Hematopoietic multipotent progenitor cell treated with erythropoietin and hydrocortisone succinate and interleukin-3 and kit ligand, for 17 days (in vitro differentiated cells): Measurements from ENCODE around the gene SNAPC4.

ENCODE experiments used
- DNase-seq: peaks from one replicate; pipeline ENCODE4 v3.0.0-alpha.2; 2015; ENCODE audit warnings: low spot score

Gene SNAPC4, protein sequence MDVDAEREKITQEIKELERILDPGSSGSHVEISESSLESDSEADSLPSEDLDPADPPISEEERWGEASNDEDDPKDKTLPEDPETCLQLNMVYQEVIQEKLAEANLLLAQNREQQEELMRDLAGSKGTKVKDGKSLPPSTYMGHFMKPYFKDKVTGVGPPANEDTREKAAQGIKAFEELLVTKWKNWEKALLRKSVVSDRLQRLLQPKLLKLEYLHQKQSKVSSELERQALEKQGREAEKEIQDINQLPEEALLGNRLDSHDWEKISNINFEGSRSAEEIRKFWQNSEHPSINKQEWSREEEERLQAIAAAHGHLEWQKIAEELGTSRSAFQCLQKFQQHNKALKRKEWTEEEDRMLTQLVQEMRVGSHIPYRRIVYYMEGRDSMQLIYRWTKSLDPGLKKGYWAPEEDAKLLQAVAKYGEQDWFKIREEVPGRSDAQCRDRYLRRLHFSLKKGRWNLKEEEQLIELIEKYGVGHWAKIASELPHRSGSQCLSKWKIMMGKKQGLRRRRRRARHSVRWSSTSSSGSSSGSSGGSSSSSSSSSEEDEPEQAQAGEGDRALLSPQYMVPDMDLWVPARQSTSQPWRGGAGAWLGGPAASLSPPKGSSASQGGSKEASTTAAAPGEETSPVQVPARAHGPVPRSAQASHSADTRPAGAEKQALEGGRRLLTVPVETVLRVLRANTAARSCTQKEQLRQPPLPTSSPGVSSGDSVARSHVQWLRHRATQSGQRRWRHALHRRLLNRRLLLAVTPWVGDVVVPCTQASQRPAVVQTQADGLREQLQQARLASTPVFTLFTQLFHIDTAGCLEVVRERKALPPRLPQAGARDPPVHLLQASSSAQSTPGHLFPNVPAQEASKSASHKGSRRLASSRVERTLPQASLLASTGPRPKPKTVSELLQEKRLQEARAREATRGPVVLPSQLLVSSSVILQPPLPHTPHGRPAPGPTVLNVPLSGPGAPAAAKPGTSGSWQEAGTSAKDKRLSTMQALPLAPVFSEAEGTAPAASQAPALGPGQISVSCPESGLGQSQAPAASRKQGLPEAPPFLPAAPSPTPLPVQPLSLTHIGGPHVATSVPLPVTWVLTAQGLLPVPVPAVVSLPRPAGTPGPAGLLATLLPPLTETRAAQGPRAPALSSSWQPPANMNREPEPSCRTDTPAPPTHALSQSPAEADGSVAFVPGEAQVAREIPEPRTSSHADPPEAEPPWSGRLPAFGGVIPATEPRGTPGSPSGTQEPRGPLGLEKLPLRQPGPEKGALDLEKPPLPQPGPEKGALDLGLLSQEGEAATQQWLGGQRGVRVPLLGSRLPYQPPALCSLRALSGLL (N-terminal part only)

DNA sequence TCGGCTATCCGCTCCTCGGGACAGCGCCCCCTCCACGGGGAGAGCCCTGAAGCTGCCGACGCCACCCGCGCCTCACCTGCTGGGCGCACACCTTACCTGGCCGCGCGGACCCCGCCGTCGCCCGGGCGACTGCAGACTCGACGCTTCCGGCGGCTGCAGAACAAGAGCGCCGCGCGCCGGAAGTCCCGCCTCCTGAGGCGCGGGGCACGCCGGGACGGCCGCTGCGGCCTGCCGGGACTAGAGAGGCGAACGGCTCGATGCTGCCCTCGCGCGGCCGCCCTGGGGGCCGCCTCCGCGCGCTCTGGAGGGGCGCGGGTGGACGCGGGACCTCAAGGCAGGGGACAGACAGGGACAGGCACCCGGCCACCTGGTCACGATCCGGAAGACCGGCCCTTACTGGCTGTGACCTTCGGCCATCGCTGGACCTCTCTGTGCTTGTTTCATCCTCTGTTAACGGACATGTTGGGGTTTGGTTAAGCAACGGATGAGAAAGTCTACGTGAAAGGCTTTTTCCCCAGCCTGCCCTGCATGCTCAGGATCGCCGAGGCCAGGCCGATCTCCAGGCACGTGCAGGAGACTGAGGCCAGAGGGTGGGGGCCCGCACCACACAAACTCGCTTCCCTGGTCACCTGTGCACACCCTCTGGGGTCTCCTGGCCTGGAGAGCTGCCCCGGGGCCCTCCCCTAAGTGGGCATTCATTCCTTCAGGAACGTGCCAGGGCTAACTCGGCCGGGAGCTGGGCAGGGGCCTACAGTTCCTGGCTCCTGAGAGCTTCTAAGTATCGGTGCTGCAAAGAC, at the start of gene SNAPC4:
TSS of gene SNAPC4 (minus strand) at position 133 of the 797 bp plus-strand sequence. CDS start 1,742 bp downstream, outside the sequence.
- DNase-seq = peak; percentile 92

DNA sequence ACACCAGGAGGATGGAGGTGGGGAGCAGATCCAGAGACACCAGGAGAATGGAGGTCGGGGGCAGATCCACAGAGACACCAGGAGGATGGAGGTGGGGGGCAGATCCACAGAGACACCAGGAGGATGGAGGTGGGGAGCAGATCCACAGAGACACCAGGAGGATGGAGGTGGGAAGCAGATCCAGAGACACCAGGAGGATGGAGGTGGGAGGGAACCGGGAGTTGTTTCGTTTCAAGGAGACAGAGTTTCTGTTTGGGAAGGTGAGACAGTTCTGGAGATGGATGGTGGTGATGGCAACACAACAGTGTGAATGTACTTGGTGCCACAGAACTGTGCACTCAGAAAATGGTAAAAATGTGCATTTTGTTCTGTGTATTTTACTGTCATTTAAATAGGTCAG, 48.7 kb upstream of the SNAPC4 start:
- no peak for DNase-seq

DNA sequence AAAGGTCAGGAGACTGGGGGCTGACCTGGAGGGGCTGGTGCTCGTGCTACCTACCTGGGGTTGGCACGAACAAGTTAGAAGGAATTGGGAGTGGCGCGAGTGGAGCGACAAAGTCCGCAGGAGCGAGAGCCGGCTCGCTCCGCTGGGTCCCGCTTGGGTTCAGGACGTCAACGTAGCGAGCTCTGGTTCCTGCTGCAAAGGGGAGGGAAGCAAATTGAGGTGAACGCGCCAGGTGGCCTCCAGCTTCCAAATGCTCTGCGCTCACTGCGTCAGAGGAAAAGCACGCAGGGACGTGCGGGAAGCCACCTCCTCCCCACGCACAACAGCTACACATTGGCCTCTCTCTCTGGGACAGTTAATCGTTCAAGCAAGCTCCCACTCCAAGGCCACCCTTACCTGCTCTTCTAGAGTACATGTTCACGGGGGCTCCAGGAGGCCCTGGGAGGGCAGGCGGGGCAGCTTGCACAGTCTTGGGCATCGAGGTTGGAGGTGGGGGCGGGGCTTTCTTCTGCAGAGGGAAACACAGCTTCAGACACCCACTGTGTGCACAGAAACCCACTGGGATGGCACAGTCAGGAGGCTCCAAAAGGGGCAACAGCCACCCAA, 47.3 kb upstream of the SNAPC4 start:
- no peak for DNase-seq

DNA sequence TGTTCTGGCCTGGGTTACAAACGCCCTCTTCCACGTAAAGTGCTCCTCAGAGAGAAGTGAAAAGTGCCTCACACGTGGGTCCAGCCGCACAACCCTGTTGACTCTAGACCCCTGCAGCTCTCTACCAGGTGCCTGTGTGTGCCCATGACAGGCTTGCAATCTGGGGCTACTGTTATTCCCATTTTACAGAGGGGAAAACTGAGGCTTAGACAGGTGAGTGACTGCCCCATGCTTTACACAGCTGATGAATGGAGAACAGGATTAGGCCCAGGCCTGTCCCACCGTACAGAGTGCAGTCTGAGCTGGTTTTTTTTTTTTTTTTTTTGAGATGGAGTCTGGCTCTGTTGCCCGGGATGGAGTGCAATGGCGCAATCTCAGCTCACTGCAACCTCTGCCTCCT, 45.8 kb upstream of the SNAPC4 start:
- DNase-seq = no peak

DNA sequence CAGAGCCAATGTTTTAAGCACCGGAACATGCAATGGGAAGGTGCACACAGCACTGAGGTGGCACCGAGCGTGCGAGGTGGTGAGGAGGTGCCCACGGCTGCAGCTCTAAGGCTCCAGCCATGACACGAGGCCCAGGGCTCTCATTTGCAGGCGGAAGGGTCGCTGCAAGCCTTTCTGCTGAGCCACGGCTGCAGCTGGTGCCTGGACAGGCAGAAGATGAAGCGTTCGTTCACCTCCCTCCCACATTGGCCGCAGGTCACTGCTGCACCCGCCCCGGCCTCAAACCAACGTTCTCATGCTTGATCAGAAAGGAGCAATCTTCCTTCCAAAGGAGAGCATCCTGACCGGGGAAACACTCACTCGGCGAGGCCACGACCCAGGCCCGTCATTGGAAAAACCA, 44.1 kb upstream of the SNAPC4 start:
- DNase-seq = no peak

DNA sequence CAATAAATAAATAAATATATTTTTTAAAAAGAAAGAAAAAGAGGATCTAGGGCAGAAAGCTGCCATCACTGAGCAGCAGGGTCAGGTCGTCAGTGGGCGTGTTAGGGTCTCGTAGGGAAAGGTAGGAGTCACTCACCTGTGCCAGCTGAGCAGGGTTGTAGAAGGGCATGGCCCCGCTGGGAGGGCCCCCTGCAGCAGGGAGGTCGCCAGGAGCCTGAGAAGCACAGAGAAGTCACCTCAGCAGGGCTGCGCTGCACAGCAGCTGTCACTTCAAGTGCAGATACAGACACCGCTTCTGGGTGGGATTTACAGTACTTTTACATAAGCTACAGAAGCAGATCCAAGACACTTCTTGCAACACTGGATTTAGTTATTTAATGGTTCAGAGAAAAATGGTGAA, 43.7 kb upstream of the SNAPC4 start:
- DNase-seq = no peak

DNA sequence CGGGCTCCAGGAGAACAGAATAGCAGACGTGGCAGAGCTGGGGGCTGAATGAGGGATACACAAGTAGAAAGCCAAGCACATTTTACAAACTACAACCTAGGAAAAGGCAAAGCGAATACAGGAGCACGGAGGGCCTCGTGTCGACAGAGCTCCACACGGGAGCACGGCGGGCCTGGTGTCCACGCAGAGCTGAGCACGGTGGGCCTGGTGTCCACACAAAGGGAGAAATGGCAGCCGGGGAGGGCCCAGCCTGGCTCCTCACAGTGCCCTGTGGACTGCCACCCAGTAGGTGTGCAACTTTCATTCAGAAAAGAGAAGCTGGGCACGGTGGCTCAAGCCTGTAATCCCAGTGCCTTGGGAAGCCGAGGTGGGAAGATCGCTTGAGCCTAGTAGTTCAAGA, 43.1 kb upstream of the SNAPC4 start:
- DNase-seq = no peak

DNA sequence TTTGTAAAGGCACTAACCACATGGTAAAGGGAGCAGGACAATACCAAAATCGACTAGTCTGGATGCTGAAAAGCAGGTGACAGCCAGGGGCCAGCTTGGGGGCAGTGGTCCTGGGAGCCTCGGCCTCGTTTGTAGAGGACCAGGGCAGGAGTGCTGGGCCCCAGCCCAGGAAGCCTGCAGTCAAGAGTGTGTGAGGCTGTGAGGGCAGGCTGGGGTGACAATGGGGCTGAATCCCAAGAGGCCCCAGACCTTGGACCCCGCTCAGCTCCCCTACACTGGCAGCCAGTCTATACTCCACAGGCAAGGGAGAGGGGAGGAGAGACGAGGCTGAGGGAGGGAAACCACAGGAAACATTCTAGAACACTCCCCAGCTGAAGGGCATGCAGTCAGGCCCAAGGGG, 42.3 kb upstream of the SNAPC4 start:
- no peak for DNase-seq

DNA sequence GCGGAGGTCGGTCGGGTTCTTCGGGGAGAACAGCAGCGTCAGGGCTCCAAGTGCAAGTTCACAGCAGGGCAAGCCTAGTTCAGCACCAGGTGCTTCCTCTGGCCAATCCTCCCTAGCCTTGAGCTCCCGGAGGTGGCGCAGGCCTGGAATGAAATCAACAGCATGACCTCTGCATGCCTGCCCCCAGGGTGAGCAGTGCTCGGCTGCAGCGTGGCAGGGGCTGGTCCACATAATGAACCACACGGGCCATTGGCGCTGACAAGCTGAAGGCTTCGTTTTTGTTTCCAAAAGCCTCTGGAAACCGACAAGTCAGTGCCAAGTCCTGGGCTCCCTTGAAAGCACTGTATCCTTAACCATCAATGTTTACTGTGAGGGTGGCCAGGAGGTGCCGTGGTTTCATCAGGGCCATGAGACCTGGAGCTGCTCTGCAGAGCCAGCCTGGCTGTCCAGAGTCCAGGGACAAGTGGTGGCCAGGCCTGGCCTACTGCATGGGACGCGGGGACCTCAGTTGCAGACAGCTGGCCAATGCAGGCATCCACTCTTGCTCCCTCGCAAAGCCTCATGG, 41.8 kb upstream of the SNAPC4 start:
- no peak for DNase-seq

DNA sequence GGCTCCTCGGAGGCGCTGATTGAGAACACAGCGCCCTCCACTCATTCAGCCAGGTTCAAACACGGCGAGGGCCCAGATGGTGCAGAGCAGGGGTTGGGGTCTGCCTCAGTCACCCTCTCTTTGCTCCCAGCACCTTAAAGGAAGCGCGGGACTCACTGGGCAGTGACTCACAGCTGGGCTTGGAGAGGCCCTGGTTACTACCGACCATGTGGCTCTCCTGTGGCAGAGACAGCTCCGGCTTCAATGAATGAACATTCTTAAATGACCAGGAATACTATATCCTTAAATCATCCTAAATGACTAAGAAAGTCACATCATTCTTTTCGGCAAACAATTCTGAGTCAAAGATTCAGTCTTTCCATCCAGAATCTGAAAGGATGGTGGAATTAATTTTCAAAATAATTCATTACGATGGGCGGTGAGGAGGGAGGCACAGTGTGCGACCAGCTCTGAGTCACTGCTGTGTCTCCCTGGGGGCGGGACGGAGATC, 41.3 kb upstream of the SNAPC4 start:
- no peak for DNase-seq

DNA sequence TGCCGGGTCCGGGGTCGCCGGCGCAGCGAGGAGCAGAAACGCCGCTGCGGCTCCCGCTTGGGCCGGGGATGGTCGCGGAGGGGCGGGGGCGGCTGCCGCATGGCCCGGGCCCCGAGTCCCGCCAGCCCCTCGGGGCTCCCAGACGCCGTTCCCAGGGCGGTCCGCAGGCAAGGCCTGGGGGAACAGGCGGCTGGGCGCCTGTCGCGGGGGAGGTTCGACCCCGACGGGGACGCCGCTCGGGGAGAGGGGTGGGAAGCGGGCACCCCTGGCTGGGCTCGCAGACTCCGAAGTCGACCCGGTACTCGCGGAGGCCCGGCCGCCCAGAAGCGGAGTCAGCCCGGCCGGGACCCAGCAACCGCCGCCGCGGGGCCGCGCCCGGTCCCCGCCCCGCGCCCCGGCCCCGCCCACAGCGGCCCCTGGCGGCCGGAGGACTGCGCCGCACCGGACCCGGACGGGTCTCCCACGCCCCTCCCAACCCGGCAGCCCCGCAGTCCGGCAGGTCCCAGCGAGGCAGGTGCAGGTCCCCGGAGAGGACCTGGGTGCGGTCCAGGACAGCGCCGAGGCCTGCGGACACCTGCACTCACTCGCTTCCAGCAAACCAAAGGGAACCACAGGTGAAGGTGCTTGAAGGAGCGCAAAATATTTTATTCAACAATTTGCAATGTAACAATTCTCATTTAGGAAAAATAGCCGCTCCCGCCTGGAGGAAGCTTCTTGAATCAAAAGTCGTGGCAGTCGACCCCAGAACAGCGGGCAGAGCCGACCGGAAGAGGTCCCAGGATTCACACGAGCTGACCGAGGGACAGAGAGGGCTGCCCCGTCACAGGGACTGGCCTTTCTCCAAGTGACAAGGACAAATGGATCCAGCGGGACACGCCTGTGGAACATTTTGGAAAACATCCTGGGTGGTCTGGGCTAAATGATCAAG, 39.8 kb upstream of the SNAPC4 start, which contains the start of gene INPP5E:
TSS of gene INPP5E (minus strand) at position 365 of the 928 bp plus-strand sequence. CDS start 426 bp downstream, outside the sequence.
- DNase-seq = peak; percentile 80

DNA sequence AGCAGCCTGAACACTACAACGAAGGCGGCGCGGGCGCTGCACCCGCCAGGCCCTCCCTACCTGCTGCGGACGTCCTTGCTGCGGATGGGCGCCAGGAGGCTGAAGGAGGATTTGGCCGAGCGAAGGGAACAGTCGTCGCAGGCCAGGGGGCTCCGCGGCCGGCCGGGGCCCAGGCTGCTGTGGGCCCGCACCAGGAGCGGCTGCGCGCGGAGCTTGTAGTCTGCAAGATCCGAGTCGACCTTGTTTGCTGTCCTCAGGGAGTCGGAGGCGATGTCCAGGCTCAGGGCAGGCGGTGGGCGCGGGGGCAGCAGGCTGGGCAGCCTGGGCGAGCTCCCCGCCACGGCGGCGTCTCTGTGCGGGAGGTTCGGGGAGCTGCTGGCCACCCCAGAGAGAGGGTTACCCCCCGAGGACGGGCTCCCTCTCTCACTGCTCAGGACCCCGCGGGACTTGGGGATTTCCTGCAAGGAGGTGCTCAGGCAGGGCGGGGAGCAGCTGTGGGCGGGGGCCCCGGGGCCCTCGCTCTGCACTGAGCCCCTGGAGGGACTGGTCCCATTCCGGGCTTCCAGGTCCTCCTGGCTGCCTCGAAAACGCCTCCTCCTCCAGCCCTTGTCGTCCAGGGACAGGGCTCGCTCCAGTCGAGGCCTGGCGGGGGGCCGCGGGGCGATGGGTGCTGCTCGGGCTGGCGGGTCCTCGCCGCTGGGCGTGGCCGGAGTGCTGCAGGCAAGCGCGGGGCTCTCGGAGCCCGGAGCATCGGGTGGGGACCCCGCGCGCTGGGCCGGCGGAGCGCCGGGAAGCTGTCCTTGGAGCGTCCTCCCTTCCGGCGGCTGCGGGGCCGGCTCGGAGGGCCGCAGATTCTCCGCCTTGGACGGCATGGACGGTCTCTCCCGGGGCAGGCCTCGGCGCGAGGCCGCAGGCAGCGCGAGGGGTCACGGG, 38.8 kb upstream of the SNAPC4 start:
- peak; percentile 21 for DNase-seq

DNA sequence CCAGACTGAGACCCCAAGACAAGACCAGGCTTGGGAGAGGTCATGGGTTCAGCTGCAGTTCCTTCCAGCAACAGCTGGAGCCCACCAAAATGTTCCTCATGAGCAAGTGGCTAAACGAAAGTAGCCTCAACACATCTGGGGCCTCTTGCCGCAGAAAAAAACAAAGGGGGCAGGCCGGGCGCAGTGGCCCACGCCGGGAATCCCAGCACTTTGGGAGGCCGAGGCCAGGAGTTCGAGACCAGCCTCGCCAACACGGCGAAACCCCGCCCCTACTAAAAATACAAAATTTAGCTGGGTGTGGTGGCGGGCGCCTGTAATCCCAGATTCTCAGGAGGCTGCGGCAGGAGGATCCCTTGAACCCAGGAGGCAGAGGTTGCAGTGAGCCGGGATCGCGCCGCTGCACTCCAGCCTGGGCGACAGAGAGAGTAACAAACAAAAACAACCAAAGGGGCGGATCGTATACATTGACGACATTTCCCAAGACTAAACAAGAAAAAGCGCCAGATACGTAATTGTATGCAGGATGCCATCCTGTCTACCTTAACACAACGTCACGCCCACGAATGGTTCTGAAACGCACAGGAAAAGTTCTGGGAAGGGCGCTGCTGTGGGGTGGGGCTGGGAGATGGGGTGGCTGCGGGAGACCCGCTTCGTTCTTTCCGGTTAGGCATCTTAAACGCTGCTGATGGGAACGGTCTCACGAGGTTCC, 38.0 kb upstream of the SNAPC4 start:
- no peak for DNase-seq

DNA sequence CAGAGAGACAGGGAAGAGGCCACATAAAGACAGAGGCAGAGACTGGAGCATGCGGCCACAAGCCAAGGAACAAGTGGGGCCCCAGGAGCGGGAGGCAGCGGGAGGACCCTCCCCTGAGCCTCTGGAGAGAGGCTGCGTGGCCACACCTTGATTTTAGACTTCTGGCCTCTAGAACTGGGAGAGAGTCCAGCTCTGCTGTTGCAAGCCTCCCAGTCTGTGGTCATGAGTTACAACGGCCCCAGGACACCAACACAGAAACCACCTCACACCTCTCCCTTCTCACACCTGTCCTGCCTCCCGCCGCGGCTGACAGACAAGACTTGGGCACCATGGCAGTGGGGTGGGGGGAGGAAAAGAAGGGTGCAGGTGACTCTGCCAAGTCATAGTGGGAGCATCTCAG, 37.5 kb upstream of the SNAPC4 start:
- DNase-seq = no peak

DNA sequence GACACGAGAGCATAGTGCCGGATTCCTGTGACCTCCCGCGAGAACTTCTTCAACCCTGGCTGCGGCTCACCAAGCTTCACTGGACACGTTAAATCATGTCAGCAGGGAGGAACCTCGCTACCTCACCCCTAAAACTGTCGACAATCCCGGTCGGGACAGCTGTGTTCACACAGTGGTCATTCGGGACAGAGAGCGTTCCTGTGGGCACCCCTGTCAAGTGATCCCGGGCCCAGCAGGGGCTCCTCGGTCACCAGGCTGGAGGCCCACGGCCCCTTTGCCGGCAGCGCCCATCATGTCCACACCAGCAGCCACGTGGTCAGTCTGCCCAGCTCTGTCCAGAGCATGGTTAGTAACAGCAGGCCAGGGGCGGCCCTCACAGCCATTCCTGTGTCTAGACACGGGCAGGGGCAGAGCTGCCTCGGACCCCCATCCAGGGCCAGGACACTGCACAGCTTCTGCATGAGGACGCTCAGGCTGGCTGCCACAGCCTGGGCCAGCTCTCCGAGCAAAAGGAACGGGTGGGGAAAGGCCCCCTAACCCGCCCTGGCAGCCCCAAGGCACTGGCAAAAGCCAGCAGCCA, 36.2 kb upstream of the SNAPC4 start:
- no peak for DNase-seq

DNA sequence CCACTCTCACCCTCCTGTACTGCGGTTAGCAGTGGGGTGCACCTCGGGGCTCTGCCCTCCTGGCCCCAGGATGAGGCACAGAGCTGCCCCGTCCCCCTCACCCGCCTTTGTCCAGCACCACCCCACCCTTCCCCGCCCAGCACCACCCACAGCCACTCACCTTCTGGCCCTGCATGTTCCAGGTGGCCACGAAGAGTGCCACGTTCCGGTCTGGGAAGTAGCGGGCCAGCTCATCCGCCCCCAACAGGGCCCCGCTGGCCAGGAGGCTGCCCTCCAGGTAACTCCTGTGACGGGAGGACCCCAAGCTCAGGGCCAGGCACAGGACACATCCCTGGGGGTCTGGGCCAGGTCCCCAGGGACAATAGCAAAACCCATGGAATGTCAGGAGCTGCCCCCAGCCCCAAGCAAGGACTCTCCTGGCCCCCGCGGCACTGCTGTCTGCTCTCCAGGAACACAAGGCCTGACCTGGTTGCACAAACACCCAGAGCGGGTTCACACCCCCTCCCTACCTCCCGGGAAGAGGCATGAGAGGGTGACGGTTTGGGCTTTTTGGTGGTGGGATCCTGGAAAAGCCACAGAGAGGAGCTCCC, 34.7 kb upstream of the SNAPC4 start:
- DNase-seq = no peak
